ENCODE results near the gene PGLYRP1. TPM values are rescaled to one million over a fixed set of nuclear protein-coding genes. Genes with fewer than 3 reads are reported as not detected.

Gene PGLYRP1
- polyA plus RNA-seq, 3 donors = 0.36 to 0.39 (median 0.37) TPM

GRCh38 chr19:45975306-45976070, 47.4 kb downstream of the PGLYRP1 start:
- H3K36me3 ChIP-seq (replicated peaks in 1 of 2; ENCODE audit: control insufficient read depth in 1 of 2, insufficient read depth in 2 of 2, low read length in 2 of 2) = no peaks in the 10 kb centered on the region
- Mint-ChIP-seq H3K27ac (peak overlapping the region in 1 of 7 donors; percentile 5), H3K27me3 (ENCODE audit: low read depth in 3 of 3) (peaks cover 48 to 76% (median 56%) of the 10 kb centered on the region in 3 donors), H3K36me3 (peaks cover 0 to 13% of the 10 kb centered on the region in 2 donors), H3K4me1 (peaks cover 20% of the 10 kb centered on the region), H3K9me3 (peaks cover 2 to 19% (median 15%) of the 10 kb centered on the region in 7 donors), H3K4me3 (peak overlapping the region in 1 of 2 donors; percentile 64)
- no peaks in the 10 kb centered on the region for H4K20me1 ChIP-seq (ENCODE audit: insufficient read depth, low read length)
- no peak overlapping the region for H2AFZ ChIP-seq (ENCODE audit: insufficient read depth, low read depth, low read length, poor library complexity, severe bottlenecking)
- DNase-seq = no peak
- WGBS (ENCODE audit: insufficient coverage) = 89% methylated on average over 6 of the region's 11 CpGs
- no peak overlapping the region for H3K9ac ChIP-seq (ENCODE audit: insufficient read depth, low read length, poor library complexity, severe bottlenecking)
- no peak for TF ChIP-seq CTCF (IDR thresholded peaks at IDR 0.05)
- no peak overlapping the region for H3K4me2 ChIP-seq (replicated peaks; ENCODE audit: extremely low read depth, low read length, poor library complexity, severe bottlenecking)
- no peaks in the 10 kb centered on the region for H3K79me2 ChIP-seq (ENCODE audit: insufficient read depth, low read length)
- peaks cover 13 to 14% of the 10 kb centered on the region in 2 donors for H3K4me1 ChIP-seq (ENCODE audit: control insufficient read depth in 1 of 2, insufficient read depth in 2 of 2, low read length in 2 of 2)
- peaks cover 3 to 16% of the 10 kb centered on the region in 2 donors for H3K9me3 ChIP-seq (replicated peaks in 1 of 2; ENCODE audit: control insufficient read depth in 1 of 2, insufficient read depth in 1 of 2, low read length in 2 of 2)
- H3K27me3 ChIP-seq (ENCODE audit: control insufficient read depth in 2 of 2, insufficient read depth in 2 of 2, low read length in 2 of 2) = peaks cover 39 to 52% of the 10 kb centered on the region in 2 donors
- no peak overlapping the region for H3K27ac ChIP-seq (ENCODE audit: low read depth in 1 of 2, low read length in 2 of 2)
- no peak overlapping the region for H3K4me3 ChIP-seq (replicated peaks in 1 of 3; ENCODE audit: low read depth in 2 of 3, low read length in 3 of 3)
- intact Hi-C loops (cut with micrococcal nuclease) = no loop called here

GRCh38 chr19:45973553-45974338, 49.1 kb downstream of the PGLYRP1 start, which contains the start of gene NOVA2:
TSS of gene NOVA2 (minus strand) at chr19:45973865. CDS start at chr19:45973351, 514 bp downstream.
- peak within 1 kb of the TSS in 3 of 7 donors; percentile 33 to 80 (median 58) for H3K27ac Mint-ChIP-seq
- H3K4me3 ChIP-seq (replicated peaks in 1 of 3; ENCODE audit: low read depth in 2 of 3, low read length in 3 of 3) = no peak within 1 kb of the TSS
- H3K9ac ChIP-seq (ENCODE audit: insufficient read depth, low read length, poor library complexity, severe bottlenecking) = no peak within 1 kb of the TSS
- peak within 1 kb of the TSS; percentile 12 to 80 for H3K4me3 Mint-ChIP-seq
- H2AFZ ChIP-seq (ENCODE audit: insufficient read depth, low read depth, low read length, poor library complexity, severe bottlenecking) = no peak within 1 kb of the TSS
- peaks cover 41 to 61% of the 10 kb centered on the region in 2 donors for H3K27me3 ChIP-seq (ENCODE audit: control insufficient read depth in 2 of 2, insufficient read depth in 2 of 2, low read length in 2 of 2)
- DNase-seq = peak in 1 of 3 donors; percentile 44
- 7% methylated on average over 49 of the region's 58 CpGs for WGBS (ENCODE audit: insufficient coverage)
- no peak within 1 kb of the TSS for H3K27ac ChIP-seq (ENCODE audit: low read depth in 1 of 2, low read length in 2 of 2)
- no peaks in the 10 kb centered on the region for H3K79me2 ChIP-seq (ENCODE audit: insufficient read depth, low read length)
- H3K4me2 ChIP-seq (replicated peaks; ENCODE audit: extremely low read depth, low read length, poor library complexity, severe bottlenecking) = no peak within 1 kb of the TSS
- H3K36me3 Mint-ChIP-seq = peaks cover 0 to 13% of the 10 kb centered on the region in 2 donors
- intact Hi-C loops (cut with micrococcal nuclease) = no loop called here
- peaks cover 3 to 16% of the 10 kb centered on the region in 2 donors for H3K9me3 ChIP-seq (replicated peaks in 1 of 2; ENCODE audit: control insufficient read depth in 1 of 2, insufficient read depth in 1 of 2, low read length in 2 of 2)
- H3K4me1 ChIP-seq (ENCODE audit: control insufficient read depth in 1 of 2, insufficient read depth in 2 of 2, low read length in 2 of 2) = peaks cover 13 to 14% of the 10 kb centered on the region in 2 donors
- no peaks in the 10 kb centered on the region for H3K36me3 ChIP-seq (replicated peaks in 1 of 2; ENCODE audit: control insufficient read depth in 1 of 2, insufficient read depth in 2 of 2, low read length in 2 of 2)
- H3K4me1 Mint-ChIP-seq = peaks cover 20% of the 10 kb centered on the region
- H3K27me3 Mint-ChIP-seq (ENCODE audit: low read depth in 3 of 3) = peaks cover 57 to 87% (median 68%) of the 10 kb centered on the region in 3 donors
- peaks cover 2 to 19% (median 15%) of the 10 kb centered on the region in 7 donors for H3K9me3 Mint-ChIP-seq
- TF ChIP-seq CTCF (IDR thresholded peaks at IDR 0.05) = no peak
- H4K20me1 ChIP-seq (ENCODE audit: insufficient read depth, low read length) = no peaks in the 10 kb centered on the region

Measured in CD14-positive monocyte (primary cell).